GM12872 (cell line): ENCODE data around the gene PTX4.

ENCODE experiments used
- CTCF ChIP-seq: IDR thresholded peaks from 3 replicates; pipeline ENCODE4 v1.5.1; 2011; ENCODE audit warnings: low read depth, mild to moderate bottlenecking, low read length, moderate library complexity; ENCODE audit not compliant: insufficient read depth

The PTX4 gene

DNA sequence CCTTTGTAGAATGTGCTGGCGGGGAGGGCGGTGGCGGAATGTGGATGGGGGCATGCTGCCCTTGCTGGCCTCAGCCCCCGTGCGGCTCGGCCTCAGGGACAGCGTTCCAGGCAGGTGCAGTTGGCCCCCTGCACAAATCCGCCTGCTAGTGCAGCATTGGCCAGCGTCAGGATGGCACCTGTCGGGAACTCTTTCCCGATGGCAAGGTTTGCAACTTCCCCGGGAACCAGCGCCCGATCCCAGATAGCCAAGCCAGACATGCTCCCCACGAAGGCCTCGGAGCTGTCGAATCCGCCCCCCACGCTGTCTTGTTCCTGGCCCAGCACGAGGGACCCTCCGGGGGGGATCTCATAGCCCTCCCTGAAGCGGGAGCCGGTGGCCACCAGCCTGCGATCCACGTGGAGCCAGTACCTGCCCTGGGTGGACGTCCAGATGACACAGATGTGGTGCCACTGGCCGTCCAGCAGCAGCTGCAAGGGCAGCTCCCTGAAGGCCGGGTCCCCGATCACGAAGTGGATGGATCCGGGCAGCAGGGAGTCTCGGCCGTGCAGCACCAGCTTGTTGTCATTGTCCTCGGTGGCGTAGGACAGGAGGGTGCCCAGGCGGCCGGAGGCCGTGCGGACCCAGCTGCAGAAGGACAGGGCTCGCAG lies 2.8 kb downstream of the PTX4 start:
- TF ChIP-seq CTCF = no peak

DNA sequence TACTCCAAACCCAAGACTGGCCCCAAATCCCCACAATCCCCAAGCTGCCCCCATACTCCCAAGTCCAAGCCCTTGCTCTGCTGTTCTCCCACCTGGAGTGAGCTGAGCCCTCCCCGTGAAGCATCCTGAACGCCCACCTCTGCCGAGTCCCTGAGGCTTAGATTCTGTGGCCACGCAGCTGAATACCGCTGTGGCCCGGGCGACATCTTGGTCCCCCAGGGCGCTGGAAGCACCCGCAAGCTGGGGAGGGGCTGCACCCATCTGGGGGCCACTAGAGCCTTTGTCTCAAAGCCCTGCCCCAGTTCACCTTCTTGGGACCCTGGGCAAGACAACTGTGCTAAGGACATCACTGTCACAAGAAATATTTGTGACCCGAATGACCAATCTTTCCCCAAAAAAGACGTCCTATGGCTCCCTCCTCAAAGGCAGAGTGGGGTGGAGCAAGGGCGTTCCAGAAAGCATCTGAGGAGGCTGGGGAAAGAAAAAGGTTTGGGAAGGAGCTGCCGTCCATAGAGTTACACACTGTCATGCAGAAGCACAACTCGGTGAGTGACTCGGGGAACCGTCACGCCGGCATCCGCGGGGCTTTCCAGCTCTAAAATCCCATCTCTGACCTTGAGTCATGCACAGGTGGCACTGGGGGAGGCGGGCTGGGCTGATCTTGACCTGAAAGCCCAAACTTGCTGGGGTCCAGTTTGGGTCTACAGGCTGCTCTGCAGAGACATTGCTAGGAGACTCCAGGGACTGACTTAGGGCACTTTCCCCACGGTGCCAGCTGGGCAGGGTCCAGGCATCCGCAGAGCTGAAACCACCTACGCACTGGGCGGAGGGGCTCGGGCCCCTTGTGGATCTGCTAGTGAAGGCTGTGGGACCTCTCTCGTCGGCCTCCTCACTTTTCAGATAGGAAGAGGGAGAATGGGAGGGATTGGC lies 6.6 kb downstream of the PTX4 start:
- TF ChIP-seq CTCF = no peak

DNA sequence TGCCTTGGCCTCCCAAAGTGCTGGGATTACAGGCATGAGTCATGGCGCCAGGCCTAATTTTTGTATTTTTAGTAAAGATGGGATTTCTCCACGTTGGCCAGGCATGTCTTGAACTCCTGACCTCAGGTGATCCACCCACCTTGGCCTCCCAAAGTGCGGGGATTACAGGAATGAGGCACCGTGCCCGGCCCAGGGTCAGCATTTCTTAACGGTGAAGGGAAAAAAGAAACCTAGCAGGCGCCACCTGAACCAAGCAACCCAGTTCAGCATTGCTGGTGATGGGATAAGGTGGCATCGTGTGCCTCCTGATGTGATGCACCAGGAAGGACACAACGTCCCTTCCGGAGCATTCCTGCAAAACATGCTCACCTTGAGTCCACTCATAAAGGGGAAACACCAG lies 11.7 kb downstream of the PTX4 start:
- TF ChIP-seq CTCF = no peak

- no peak for TF ChIP-seq CTCF
These were observed 13.1 kb downstream of the PTX4 start for GRCh38 chr16:1475552-1476114.

DNA sequence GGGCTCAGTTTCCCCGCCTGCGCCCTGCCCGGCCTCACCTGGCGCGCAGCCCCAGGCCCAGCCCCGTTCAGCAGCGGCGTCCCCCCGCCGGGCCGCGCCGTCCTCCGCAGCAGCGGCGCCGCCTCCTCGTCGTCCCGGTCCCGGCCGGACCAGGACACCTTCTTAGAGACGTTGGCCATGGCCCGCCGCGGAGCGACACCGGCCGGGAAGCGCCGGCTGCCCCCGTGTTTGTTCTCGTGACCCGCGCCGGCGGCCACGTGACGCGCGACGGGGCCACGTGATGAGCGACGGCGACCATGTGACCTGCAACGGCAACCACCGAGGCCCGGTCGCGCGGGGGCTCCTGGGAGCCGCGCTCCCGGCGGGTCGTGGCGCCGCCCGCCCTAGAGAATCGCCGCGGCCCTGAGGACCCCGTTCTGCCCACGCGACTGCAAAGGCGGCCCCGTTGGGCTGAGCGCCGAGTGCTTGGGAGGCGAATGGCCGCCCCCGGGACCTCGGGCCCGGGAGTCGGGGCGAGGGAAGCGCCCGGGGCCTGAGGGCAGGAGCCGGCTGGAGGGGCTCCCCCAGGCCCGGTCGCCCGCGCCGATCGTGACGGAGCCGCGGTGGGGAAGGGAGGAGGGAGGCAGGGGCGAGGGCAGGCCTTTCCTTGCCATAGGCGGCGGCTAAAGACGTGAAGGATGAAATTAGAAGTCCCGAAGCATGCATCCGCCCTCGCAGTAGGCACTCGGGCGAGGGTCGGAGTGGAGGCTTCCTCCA lies 13.8 kb downstream of the PTX4 start, which contains the start of gene CLCN7:
TSS of gene CLCN7 (minus strand) at position 233 of the 756 bp plus-strand sequence. CDS start at position 179, 54 bp downstream.
- no peak for TF ChIP-seq CTCF

DNA sequence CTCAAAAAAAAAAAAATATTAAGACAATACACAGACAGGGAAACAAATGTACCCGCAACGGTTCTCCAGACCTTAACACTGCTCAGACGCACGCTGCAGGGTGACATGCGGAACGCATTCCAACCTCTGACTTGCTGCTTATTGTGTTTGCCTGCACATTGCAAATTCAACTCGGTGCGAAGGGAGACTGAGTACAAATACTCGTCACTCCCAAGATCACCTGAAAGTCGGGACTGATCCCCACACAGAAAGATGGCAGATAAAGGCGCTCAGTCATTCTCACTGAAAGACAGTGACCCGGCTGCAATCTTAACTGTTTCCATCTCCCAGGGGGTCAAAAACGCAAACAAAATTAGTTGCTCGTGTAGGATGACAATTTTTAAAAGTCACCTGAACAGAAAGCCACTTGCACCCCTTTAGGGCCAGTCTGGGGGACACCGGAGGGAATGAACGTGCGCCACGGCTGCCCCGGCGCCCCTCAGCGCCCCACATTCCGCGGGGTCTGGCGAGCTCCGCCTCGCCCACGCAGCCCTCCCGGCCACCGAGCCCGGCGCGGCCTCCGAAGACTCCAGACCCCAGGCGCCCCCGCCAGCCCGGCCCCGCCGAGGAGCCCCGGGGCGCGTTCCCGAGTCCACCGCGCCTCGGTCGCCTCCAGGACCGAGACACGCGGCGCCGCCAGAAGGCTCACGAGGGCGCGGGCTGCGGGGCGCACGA lies 14.5 kb downstream of the PTX4 start:
- TF ChIP-seq CTCF = no peak
